Measurements from ENCODE around the gene PAQR8. TPM values are rescaled to one million over a fixed set of nuclear protein-coding genes. Genes with fewer than 3 reads are reported as not detected.

Gene PAQR8
- total and polyA plus RNA-seq, 4 donors, result 0.43 to 3.3 (median 0.74) TPM

DNA sequence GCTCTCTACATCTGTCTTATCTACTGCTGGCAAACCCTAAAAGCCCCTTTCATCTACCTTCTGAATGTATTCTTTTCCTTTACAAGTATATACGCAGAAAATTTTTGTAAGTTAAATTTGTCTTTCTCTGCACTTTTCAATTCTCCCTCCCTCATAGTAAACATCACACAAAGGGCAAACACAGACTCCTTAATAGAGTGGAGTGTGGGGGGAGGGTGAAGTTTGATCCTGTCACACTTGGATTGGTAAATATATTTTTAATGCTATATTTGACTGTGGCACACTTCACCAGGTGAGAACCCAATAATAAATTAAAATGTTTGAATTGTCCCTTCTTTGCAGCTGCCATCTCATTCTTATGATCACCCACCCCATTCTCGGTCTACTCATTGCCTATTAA, 33.2 kb upstream of the PAQR8 start:
- WGBS, result 86% methylated on average over 2 of the region's 2 CpGs
- H3K9ac ChIP-seq (ENCODE audit: low read depth in 1 of 2, low read length in 2 of 2), result no peak overlapping the region
- DNase-seq (ENCODE audit: low spot score), result no peak
- no peak overlapping the region for H3K27ac ChIP-seq (ENCODE audit: low read depth in 1 of 2, low read length in 2 of 2)
- H3K9me3 ChIP-seq (ENCODE audit: control insufficient read depth in 4 of 4, low read length in 3 of 4), result no peaks in the 10 kb centered on the region
- no peak overlapping the region for H3K4me3 ChIP-seq (ENCODE audit: low read depth in 1 of 3, low read length in 3 of 3)
- H3K27me3 ChIP-seq (ENCODE audit: control insufficient read depth in 4 of 4, insufficient read depth in 4 of 4, low read length in 3 of 4), result no peaks in the 10 kb centered on the region
- no peaks in the 10 kb centered on the region for H3K4me1 ChIP-seq (ENCODE audit: control insufficient read depth in 4 of 4, insufficient read depth in 4 of 4, low read length in 3 of 4)
- no peaks in the 10 kb centered on the region for H3K36me3 ChIP-seq (ENCODE audit: control insufficient read depth in 4 of 4, insufficient read depth in 3 of 4, low read depth in 1 of 4, low read length in 3 of 4)
- TF ChIP-seq, protein P1, sequence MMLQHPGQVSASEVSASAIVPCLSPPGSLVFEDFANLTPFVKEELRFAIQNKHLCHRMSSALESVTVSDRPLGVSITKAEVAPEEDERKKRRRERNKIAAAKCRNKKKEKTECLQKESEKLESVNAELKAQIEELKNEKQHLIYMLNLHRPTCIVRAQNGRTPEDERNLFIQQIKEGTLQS (IDR thresholded peaks at IDR 0.05), result no peak
- TF ChIP-seq TAF1 (conservative IDR thresholded peaks at IDR 0.05) (no peak), YY1 (IDR thresholded peaks at IDR 0.05) (no peak), GABPA (IDR thresholded peaks at IDR 0.05 in 1 of 2, conservative IDR thresholded peaks at IDR 0.05 in 1 of 2) (no peak), JUND (IDR thresholded peaks at IDR 0.05) (no peak), RAD21 (IDR thresholded peaks at IDR 0.05) (no peak), HNF4A (conservative IDR thresholded peaks at IDR 0.05) (no peak), FOXA1 (IDR thresholded peaks at IDR 0.05) (no peak), NR2F2 (IDR thresholded peaks at IDR 0.05) (no peak), HNF4G (IDR thresholded peaks at IDR 0.05) (no peak)
- TF ChIP-seq, protein P2, sequence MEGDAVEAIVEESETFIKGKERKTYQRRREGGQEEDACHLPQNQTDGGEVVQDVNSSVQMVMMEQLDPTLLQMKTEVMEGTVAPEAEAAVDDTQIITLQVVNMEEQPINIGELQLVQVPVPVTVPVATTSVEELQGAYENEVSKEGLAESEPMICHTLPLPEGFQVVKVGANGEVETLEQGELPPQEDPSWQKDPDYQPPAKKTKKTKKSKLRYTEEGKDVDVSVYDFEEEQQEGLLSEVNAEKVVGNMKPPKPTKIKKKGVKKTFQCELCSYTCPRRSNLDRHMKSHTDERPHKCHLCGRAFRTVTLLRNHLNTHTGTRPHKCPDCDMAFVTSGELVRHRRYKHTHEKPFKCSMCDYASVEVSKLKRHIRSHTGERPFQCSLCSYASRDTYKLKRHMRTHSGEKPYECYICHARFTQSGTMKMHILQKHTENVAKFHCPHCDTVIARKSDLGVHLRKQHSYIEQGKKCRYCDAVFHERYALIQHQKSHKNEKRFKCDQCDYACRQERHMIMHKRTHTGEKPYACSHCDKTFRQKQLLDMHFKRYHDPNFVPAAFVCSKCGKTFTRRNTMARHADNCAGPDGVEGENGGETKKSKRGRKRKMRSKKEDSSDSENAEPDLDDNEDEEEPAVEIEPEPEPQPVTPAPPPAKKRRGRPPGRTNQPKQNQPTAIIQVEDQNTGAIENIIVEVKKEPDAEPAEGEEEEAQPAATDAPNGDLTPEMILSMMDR (IDR thresholded peaks at IDR 0.05; ENCODE audit: low read depth, low read length, missing input control), result no peak
- TF ChIP-seq, protein P3, sequence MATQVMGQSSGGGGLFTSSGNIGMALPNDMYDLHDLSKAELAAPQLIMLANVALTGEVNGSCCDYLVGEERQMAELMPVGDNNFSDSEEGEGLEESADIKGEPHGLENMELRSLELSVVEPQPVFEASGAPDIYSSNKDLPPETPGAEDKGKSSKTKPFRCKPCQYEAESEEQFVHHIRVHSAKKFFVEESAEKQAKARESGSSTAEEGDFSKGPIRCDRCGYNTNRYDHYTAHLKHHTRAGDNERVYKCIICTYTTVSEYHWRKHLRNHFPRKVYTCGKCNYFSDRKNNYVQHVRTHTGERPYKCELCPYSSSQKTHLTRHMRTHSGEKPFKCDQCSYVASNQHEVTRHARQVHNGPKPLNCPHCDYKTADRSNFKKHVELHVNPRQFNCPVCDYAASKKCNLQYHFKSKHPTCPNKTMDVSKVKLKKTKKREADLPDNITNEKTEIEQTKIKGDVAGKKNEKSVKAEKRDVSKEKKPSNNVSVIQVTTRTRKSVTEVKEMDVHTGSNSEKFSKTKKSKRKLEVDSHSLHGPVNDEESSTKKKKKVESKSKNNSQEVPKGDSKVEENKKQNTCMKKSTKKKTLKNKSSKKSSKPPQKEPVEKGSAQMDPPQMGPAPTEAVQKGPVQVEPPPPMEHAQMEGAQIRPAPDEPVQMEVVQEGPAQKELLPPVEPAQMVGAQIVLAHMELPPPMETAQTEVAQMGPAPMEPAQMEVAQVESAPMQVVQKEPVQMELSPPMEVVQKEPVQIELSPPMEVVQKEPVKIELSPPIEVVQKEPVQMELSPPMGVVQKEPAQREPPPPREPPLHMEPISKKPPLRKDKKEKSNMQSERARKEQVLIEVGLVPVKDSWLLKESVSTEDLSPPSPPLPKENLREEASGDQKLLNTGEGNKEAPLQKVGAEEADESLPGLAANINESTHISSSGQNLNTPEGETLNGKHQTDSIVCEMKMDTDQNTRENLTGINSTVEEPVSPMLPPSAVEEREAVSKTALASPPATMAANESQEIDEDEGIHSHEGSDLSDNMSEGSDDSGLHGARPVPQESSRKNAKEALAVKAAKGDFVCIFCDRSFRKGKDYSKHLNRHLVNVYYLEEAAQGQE (IDR thresholded peaks at IDR 0.05), result no peak

DNA sequence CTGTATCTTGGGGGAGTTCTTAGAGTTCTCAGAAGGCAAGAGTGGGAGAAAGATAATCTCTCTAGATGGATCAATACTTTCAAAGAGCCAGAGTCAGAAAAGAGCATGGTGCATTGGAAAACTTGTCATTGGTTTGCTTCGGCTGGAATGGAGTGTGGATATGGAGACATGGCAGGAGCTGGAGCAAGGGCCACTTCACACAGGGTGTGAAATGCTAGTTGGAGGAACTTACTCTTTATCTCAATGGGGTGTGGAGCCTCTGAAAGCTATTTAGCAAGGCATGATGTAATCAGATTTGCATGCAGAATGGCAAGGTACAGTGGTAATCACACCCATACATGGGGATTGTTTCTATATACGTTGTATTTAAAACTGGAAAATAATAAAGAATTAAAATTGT, 31.5 kb upstream of the PAQR8 start:
- Histone ChIP-seq H3K9ac (ENCODE audit: low read depth in 1 of 2, low read length in 2 of 2) (no peak overlapping the region), H3K36me3 (ENCODE audit: control insufficient read depth in 4 of 4, insufficient read depth in 3 of 4, low read depth in 1 of 4, low read length in 3 of 4) (no peaks in the 10 kb centered on the region), H3K27me3 (ENCODE audit: control insufficient read depth in 4 of 4, insufficient read depth in 4 of 4, low read length in 3 of 4) (no peaks in the 10 kb centered on the region), H3K4me1 (ENCODE audit: control insufficient read depth in 4 of 4, insufficient read depth in 4 of 4, low read length in 3 of 4) (no peaks in the 10 kb centered on the region), H3K27ac (ENCODE audit: low read depth in 1 of 2, low read length in 2 of 2) (no peak overlapping the region), H3K9me3 (ENCODE audit: control insufficient read depth in 4 of 4, low read length in 3 of 4) (no peaks in the 10 kb centered on the region), H3K4me3 (ENCODE audit: low read depth in 1 of 3, low read length in 3 of 3) (no peak overlapping the region)
- DNase-seq (ENCODE audit: low spot score), result no peak
- 65% methylated on average over 2 of the region's 2 CpGs for WGBS
- TF ChIP-seq FOXA2 (IDR thresholded peaks at IDR 0.05) (no peak), SP1 (IDR thresholded peaks at IDR 0.05) (no peak), HNF4A (conservative IDR thresholded peaks at IDR 0.05) (no peak), HNF4G (IDR thresholded peaks at IDR 0.05) (no peak), TAF1 (conservative IDR thresholded peaks at IDR 0.05) (no peak), YY1 (IDR thresholded peaks at IDR 0.05) (no peak), NR2F2 (IDR thresholded peaks at IDR 0.05) (no peak)
- TF ChIP-seq, protein P2 (IDR thresholded peaks at IDR 0.05; ENCODE audit: low read depth, low read length, missing input control), result no peak
- TF ChIP-seq, protein P1 (IDR thresholded peaks at IDR 0.05), result no peak
- TF ChIP-seq, protein P3 (IDR thresholded peaks at IDR 0.05), result no peak
- TF ChIP-seq, protein P4, sequence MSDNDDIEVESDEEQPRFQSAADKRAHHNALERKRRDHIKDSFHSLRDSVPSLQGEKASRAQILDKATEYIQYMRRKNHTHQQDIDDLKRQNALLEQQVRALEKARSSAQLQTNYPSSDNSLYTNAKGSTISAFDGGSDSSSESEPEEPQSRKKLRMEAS (IDR thresholded peaks at IDR 0.05), result no peak

Measured in liver (tissue), 9 donors.